HG03354 (cell line): ENCODE results near the gene POLE4.

Experiments
- ATAC-seq: cut with Tn5 transposase; IDR thresholded peaks from one replicate; pipeline ENCODE4 v1.9.1; 2021; ENCODE audit warnings: mild to moderate bottlenecking; ENCODE audit not compliant: unreplicated experiment, poor library complexity, severe bottlenecking

POLE4 gene

GRCh38 chr2:74939919-74940812 lies 18.3 kb upstream of the POLE4 start:
- ATAC-seq: no peak

- no peak for ATAC-seq
Observed at GRCh38 chr2:74941284-74941683, 17.2 kb upstream of the POLE4 start.

- no peak for ATAC-seq
Observed at GRCh38 chr2:74942263-74942662, 16.2 kb upstream of the POLE4 start.

GRCh38 chr2:74944987-74945787 lies 13.3 kb upstream of the POLE4 start:
- peak; percentile 100 for ATAC-seq

GRCh38 chr2:74945788-74946331 lies 12.6 kb upstream of the POLE4 start:
- ATAC-seq: no peak

- ATAC-seq: no peak
Observed at GRCh38 chr2:74947703-74948102, 10.7 kb upstream of the POLE4 start.

- no peak for ATAC-seq
Observed at GRCh38 chr2:74948779-74949178, 9.7 kb upstream of the POLE4 start.

- peak; percentile 88 for ATAC-seq
Observed at GRCh38 chr2:74951211-74951754, 7.2 kb upstream of the POLE4 start.

- ATAC-seq: no peak
Observed at GRCh38 chr2:74952575-74952974, 5.9 kb upstream of the POLE4 start.

GRCh38 chr2:74953796-74954499 lies 4.5 kb upstream of the POLE4 start:
- no peak for ATAC-seq

- ATAC-seq: no peak
Observed at GRCh38 chr2:74954500-74954874, 4.0 kb upstream of the POLE4 start.

- no peak for ATAC-seq
Observed at GRCh38 chr2:74957886-74958273, 563 bp upstream of the POLE4 start.

- ATAC-seq: no peak
Observed at GRCh38 chr2:74959106-74959751, 786 bp downstream of the POLE4 start.

- ATAC-seq: no peak
Observed at GRCh38 chr2:74966887-74967286, 8.4 kb downstream of the POLE4 start.

GRCh38 chr2:74975016-74975415 lies 16.6 kb downstream of the POLE4 start:
- no peak for ATAC-seq

- ATAC-seq: no peak
Observed at GRCh38 chr2:74979844-74980243, 21.4 kb downstream of the POLE4 start.

- no peak for ATAC-seq
Observed at GRCh38 chr2:74982577-74982976, 24.1 kb downstream of the POLE4 start.

GRCh38 chr2:74983631-74984392 lies 25.4 kb downstream of the POLE4 start:
- no peak for ATAC-seq
